HEK293 (cell line): Measurements from ENCODE around the gene SLC39A10.

Experiments
- ZBTB1 ChIP-seq: fragments of 450-650 bp; formaldehyde crosslinking; IDR thresholded peaks from 2 replicates; pipeline ENCODE4 v1.5.1; 2016; ENCODE audit warnings: missing biosample characterization, missing genetic modification characterization
- ZBTB21 ChIP-seq: fragments of 450-650 bp; formaldehyde crosslinking; IDR thresholded peaks from 2 replicates; pipeline ENCODE4 v1.5.1; 2017; ENCODE audit warnings: missing biosample characterization, missing genetic modification characterization
- ZFP37 ChIP-seq: fragments of 450-650 bp; formaldehyde crosslinking; IDR thresholded peaks from 2 replicates; pipeline ENCODE4 v1.5.1; 2016; ENCODE audit warnings: missing biosample characterization, missing genetic modification characterization
- ZNF221 ChIP-seq: fragments of 450-650 bp; formaldehyde crosslinking; IDR thresholded peaks from 2 replicates; pipeline ENCODE4 v1.5.1; 2017; ENCODE audit warnings: missing biosample characterization, missing genetic modification characterization, borderline replicate concordance
- ZNF558 ChIP-seq: fragments of 450-650 bp; formaldehyde crosslinking; IDR thresholded peaks from 2 replicates; pipeline ENCODE4 v1.5.1; 2016; ENCODE audit warnings: missing biosample characterization, missing genetic modification characterization
- TF ChIP-seq, protein P1 (sequence below): fragments of 450-650 bp; formaldehyde crosslinking; IDR thresholded peaks from 2 replicates; pipeline ENCODE4 v1.5.1; 2016; ENCODE audit warnings: missing biosample characterization, missing genetic modification characterization
- TF ChIP-seq, protein P2 (sequence below): fragments of 450-650 bp; formaldehyde crosslinking; IDR thresholded peaks from 2 replicates; pipeline ENCODE4 v1.5.1; 2016; ENCODE audit warnings: missing biosample characterization, missing genetic modification characterization
- TF ChIP-seq, protein P3 (sequence below): fragments of 450-650 bp; formaldehyde crosslinking; IDR thresholded peaks from 2 replicates; pipeline ENCODE4 v1.5.1; 2016; ENCODE audit warnings: missing biosample characterization, missing genetic modification characterization, borderline replicate concordance

DNA sequence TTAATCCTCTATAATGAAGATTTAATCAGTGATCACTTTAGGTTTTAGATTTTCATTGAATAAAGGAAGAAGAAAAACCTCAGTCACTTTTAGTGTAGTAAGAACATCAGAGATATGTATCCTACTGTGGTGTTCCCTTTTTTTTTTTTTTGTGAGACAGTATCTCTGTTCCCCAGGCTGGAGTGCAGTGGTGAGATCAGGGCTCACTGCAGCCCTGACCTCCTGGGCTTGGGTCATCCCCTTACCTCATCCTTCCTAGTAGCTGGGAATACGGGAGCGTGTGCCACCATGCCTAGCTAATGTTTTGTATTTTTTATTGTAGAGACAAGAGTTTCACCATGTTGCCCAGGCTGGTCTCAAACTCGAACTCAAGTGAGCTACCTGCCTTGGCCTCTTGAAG is 5.1 kb downstream of the SLC39A10 start:
- TF ChIP-seq ZFP37 (tag by site-specific recombination): no peak
- TF ChIP-seq, protein P1, sequence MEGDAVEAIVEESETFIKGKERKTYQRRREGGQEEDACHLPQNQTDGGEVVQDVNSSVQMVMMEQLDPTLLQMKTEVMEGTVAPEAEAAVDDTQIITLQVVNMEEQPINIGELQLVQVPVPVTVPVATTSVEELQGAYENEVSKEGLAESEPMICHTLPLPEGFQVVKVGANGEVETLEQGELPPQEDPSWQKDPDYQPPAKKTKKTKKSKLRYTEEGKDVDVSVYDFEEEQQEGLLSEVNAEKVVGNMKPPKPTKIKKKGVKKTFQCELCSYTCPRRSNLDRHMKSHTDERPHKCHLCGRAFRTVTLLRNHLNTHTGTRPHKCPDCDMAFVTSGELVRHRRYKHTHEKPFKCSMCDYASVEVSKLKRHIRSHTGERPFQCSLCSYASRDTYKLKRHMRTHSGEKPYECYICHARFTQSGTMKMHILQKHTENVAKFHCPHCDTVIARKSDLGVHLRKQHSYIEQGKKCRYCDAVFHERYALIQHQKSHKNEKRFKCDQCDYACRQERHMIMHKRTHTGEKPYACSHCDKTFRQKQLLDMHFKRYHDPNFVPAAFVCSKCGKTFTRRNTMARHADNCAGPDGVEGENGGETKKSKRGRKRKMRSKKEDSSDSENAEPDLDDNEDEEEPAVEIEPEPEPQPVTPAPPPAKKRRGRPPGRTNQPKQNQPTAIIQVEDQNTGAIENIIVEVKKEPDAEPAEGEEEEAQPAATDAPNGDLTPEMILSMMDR (tag by site-specific recombination): no peak
- TF ChIP-seq ZNF558 (tag by site-specific recombination): no peak
- TF ChIP-seq, protein P2, sequence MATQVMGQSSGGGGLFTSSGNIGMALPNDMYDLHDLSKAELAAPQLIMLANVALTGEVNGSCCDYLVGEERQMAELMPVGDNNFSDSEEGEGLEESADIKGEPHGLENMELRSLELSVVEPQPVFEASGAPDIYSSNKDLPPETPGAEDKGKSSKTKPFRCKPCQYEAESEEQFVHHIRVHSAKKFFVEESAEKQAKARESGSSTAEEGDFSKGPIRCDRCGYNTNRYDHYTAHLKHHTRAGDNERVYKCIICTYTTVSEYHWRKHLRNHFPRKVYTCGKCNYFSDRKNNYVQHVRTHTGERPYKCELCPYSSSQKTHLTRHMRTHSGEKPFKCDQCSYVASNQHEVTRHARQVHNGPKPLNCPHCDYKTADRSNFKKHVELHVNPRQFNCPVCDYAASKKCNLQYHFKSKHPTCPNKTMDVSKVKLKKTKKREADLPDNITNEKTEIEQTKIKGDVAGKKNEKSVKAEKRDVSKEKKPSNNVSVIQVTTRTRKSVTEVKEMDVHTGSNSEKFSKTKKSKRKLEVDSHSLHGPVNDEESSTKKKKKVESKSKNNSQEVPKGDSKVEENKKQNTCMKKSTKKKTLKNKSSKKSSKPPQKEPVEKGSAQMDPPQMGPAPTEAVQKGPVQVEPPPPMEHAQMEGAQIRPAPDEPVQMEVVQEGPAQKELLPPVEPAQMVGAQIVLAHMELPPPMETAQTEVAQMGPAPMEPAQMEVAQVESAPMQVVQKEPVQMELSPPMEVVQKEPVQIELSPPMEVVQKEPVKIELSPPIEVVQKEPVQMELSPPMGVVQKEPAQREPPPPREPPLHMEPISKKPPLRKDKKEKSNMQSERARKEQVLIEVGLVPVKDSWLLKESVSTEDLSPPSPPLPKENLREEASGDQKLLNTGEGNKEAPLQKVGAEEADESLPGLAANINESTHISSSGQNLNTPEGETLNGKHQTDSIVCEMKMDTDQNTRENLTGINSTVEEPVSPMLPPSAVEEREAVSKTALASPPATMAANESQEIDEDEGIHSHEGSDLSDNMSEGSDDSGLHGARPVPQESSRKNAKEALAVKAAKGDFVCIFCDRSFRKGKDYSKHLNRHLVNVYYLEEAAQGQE (tag by site-specific recombination): no peak
- TF ChIP-seq ZBTB21 (tag by site-specific recombination): no peak
- no peak for TF ChIP-seq ZBTB1 (tag by site-specific recombination)
- no peak for TF ChIP-seq ZNF221 (tag by site-specific recombination)
- TF ChIP-seq, protein P3, sequence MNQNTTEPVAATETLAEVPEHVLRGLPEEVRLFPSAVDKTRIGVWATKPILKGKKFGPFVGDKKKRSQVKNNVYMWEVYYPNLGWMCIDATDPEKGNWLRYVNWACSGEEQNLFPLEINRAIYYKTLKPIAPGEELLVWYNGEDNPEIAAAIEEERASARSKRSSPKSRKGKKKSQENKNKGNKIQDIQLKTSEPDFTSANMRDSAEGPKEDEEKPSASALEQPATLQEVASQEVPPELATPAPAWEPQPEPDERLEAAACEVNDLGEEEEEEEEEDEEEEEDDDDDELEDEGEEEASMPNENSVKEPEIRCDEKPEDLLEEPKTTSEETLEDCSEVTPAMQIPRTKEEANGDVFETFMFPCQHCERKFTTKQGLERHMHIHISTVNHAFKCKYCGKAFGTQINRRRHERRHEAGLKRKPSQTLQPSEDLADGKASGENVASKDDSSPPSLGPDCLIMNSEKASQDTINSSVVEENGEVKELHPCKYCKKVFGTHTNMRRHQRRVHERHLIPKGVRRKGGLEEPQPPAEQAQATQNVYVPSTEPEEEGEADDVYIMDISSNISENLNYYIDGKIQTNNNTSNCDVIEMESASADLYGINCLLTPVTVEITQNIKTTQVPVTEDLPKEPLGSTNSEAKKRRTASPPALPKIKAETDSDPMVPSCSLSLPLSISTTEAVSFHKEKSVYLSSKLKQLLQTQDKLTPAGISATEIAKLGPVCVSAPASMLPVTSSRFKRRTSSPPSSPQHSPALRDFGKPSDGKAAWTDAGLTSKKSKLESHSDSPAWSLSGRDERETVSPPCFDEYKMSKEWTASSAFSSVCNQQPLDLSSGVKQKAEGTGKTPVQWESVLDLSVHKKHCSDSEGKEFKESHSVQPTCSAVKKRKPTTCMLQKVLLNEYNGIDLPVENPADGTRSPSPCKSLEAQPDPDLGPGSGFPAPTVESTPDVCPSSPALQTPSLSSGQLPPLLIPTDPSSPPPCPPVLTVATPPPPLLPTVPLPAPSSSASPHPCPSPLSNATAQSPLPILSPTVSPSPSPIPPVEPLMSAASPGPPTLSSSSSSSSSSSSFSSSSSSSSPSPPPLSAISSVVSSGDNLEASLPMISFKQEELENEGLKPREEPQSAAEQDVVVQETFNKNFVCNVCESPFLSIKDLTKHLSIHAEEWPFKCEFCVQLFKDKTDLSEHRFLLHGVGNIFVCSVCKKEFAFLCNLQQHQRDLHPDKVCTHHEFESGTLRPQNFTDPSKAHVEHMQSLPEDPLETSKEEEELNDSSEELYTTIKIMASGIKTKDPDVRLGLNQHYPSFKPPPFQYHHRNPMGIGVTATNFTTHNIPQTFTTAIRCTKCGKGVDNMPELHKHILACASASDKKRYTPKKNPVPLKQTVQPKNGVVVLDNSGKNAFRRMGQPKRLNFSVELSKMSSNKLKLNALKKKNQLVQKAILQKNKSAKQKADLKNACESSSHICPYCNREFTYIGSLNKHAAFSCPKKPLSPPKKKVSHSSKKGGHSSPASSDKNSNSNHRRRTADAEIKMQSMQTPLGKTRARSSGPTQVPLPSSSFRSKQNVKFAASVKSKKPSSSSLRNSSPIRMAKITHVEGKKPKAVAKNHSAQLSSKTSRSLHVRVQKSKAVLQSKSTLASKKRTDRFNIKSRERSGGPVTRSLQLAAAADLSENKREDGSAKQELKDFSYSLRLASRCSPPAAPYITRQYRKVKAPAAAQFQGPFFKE (tag by site-specific recombination): no peak
